Measurements from ENCODE around the gene IDH2.

Gene IDH2

GRCh38 chr15:90084876-90085423, 17.3 kb downstream of the IDH2 start:
- no peak for DNase-seq
- TF ChIP-seq POLR2A (IDR thresholded peaks at IDR 0.05; ENCODE audit: low read length): no peak
- TF ChIP-seq GATA1 (IDR thresholded peaks at IDR 0.05; ENCODE audit: low read depth, low read length): no peak

GRCh38 chr15:90083954-90084607, 18.2 kb downstream of the IDH2 start:
- DNase-seq: no peak
- TF ChIP-seq GATA1 (IDR thresholded peaks at IDR 0.05; ENCODE audit: low read depth, low read length) (no peak), POLR2A (IDR thresholded peaks at IDR 0.05; ENCODE audit: low read length) (no peak)

DNA sequence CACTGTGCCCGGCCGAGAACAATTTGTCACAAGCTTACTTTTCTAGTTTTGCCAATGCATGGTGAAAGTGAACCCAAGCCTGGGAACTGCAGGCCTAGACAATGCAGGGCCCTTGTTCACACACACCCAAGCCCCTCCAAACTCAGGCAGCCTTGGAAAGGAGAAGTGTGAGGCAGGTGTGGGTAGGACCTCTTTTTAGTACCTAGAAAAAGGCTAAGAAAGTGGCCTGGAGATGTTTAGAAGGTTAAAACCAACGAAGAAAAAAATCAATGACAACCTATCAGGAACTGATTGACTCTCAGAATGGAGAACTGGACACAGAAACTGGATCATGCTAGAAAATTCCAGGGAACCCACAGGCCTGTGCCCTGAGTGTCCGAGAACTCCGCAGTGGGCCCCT, 18.8 kb downstream of the IDH2 start:
- no peak for DNase-seq
- TF ChIP-seq POLR2A (IDR thresholded peaks at IDR 0.05; ENCODE audit: low read length) (no peak), GATA1 (IDR thresholded peaks at IDR 0.05; ENCODE audit: low read depth, low read length) (no peak)

DNA sequence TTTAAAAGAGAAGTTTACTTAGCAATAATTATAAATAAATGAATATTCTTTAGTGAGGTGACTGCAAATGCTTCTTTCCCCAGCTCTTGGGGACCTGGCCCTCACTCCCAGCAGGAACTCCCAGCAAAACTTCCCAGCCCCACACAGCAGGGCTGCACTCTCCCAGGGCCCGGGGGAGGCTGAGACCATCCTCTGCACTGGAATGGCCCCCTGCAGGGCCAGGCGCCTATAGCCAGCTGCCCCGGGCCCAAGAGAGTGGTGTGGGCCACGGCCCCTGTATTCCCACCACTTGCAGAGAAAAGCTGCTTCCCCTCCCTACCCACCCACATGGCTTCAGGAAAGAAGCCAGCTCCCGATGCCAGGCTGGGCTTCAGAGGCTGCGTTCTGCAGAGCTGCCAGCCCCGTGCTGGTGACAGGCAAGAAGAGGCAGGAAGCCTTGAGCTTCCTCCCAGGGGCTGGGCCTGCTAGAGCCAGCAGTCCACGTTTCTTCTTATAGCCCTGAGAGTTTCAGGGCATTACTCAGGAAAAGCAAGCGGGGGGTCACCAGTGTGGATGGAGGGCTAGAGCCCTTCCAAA, 20.0 kb downstream of the IDH2 start:
- no peak for TF ChIP-seq POLR2A (IDR thresholded peaks at IDR 0.05; ENCODE audit: low read length)
- no peak for TF ChIP-seq GATA1 (IDR thresholded peaks at IDR 0.05; ENCODE audit: low read depth, low read length)
- DNase-seq: no peak

- no peak for DNase-seq
- no peak for TF ChIP-seq POLR2A (IDR thresholded peaks at IDR 0.05; ENCODE audit: low read length)
- TF ChIP-seq GATA1 (IDR thresholded peaks at IDR 0.05; ENCODE audit: low read depth, low read length): no peak
Observed at GRCh38 chr15:90080818-90081393, 21.4 kb downstream of the IDH2 start.

GRCh38 chr15:90080458-90080755, 21.9 kb downstream of the IDH2 start:
- TF ChIP-seq GATA1 (IDR thresholded peaks at IDR 0.05; ENCODE audit: low read depth, low read length) (no peak), POLR2A (IDR thresholded peaks at IDR 0.05; ENCODE audit: low read length) (no peak)
- no peak for DNase-seq

GRCh38 chr15:90079619-90080457, 22.4 kb downstream of the IDH2 start:
- DNase-seq: no peak
- TF ChIP-seq POLR2A (IDR thresholded peaks at IDR 0.05; ENCODE audit: low read length) (no peak), GATA1 (IDR thresholded peaks at IDR 0.05; ENCODE audit: low read depth, low read length) (no peak)

DNA sequence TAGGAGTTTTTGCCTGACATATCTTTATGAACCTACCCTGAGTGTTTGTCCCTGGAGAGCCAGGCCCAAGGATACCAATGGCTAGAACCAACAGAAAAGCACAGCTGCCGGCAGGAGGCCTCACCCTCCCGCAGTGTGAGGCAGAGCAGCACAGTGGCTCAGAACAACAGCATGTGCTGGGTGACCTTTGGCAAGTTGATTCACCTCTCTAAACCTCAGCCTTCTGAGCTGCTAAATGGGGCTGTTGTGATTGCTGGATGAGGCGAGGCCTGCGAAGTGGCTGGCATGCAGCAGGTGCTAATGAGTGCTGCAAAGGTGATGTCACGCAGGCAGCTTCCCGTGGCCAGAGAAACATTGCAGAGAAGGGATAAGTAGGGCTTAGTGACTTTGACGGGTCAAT, 23.3 kb downstream of the IDH2 start:
- TF ChIP-seq GATA1 (IDR thresholded peaks at IDR 0.05; ENCODE audit: low read depth, low read length) (no peak), POLR2A (IDR thresholded peaks at IDR 0.05; ENCODE audit: low read length) (no peak)
- no peak for DNase-seq

- no peak for DNase-seq
- no peak for TF ChIP-seq POLR2A (IDR thresholded peaks at IDR 0.05; ENCODE audit: low read length)
- TF ChIP-seq GATA1 (IDR thresholded peaks at IDR 0.05; ENCODE audit: low read depth, low read length): no peak
Observed at GRCh38 chr15:90076716-90077115, 25.6 kb downstream of the IDH2 start.

DNA sequence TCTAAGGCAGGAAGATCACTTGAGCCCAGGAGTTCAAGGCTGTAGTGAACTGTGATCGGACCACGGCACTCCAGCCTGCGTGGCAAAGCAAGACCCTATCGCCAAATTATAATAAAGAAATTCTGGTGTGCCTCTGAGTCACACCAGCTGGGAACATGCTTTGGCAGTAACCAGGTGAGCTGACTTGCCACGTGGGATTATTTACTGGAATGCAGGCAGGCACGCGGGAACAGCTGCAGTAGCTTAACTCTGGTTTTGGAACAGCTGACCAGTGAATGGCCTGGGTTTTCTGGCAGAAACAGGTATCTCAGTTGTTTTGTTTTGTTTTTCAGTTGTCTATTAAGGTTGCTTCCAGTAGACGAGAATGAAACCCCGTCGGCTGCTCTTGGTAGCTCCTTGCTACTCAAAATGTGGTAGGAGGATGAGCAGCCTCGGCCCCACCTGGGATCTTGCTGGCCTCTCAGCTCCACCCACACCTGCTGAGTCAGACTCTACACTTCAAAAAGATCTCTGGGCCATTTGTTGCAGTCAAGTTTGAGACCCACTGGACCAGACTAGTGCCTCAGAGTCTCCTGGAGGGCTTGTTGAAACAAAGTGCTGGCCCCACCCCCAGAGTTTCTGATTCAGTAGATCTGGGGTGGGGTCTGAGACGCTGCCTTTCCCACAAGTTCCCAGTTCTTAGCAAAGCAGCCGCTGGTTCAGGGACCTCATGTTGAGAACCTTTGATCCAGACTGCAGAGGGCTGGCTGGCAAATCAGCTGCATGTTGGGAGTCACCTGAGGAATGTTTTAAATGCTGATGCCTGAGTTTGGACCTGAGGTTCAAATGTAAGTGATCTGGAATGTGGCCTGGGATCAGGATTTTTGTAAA, 26.6 kb downstream of the IDH2 start:
- DNase-seq: no peak
- TF ChIP-seq GATA1 (IDR thresholded peaks at IDR 0.05; ENCODE audit: low read depth, low read length) (no peak), POLR2A (IDR thresholded peaks at IDR 0.05; ENCODE audit: low read length) (no peak)

DNA sequence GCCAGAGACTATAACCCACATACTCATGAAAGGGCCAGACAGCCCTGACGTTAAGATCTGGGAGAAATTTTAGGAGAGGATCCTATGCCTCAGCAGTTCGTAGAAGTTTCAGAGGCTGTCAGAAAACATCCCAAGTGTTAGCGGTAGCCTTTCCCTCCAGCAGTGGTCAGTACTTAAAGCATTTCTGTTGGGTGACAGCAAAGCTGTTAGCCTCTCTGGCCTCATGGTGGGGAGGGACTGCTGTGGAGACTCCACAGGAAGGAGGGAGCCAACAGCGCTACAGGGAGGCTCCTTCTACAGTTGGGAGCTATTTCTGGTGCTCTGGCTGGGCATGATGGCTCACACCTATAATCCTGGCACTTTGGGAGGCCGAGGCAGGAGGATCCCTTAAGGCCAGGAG, 27.4 kb downstream of the IDH2 start:
- TF ChIP-seq GATA1 (IDR thresholded peaks at IDR 0.05; ENCODE audit: low read depth, low read length) (no peak), POLR2A (IDR thresholded peaks at IDR 0.05; ENCODE audit: low read length) (no peak)

GRCh38 chr15:90074023-90074422, 28.2 kb downstream of the IDH2 start:
- no peak for DNase-seq
- TF ChIP-seq POLR2A (IDR thresholded peaks at IDR 0.05; ENCODE audit: low read length): no peak
- TF ChIP-seq GATA1 (IDR thresholded peaks at IDR 0.05; ENCODE audit: low read depth, low read length): no peak

More for the DNA sequence above, 27.4 kb downstream of the IDH2 start:
- DNase-seq: no peak

- TF ChIP-seq GATA1 (IDR thresholded peaks at IDR 0.05; ENCODE audit: low read depth, low read length) (no peak), POLR2A (IDR thresholded peaks at IDR 0.05; ENCODE audit: low read length) (no peak)
- no peak for DNase-seq
Observed at GRCh38 chr15:90072978-90073640, 29.2 kb downstream of the IDH2 start.

Data from erythroblast (primary cell).